K562 (cell line): ENCODE data around the gene CEP85L. TPM values are rescaled to one million over a fixed set of nuclear protein-coding genes. Genes with fewer than 3 reads are reported as not detected.

Source experiments
- ATAC-seq: fragments of 200-7000 bp; cut with Tn5 transposase; 3 replicates; pipeline ENCODE4 v1.9.1; 2020; ENCODE audit warnings: moderate library complexity
- BruUV-seq: library from RNA; stranded (reverse); fragments of 400-500 nt; replicated peaks from 2 replicates; lab custom pipeline; 2021; lab: Mats Ljungman, UMichigan
- CTCF ChIA-PET: fragments of 300-600 bp; formaldehyde crosslinking; extraction: SDS; loops from one replicate; lab custom pipeline; 2021; ENCODE audit warnings: low intra/inter-chr PET ratio; lab: Yijun Ruan, JAX
- POLR2A ChIA-PET: fragments of 300-600, 350-650 bp; sonication (Branson Sonifier 250); formaldehyde crosslinking; extraction: SDS; loops from one replicate; lab custom pipeline; 2021; ENCODE audit warnings: antibody characterized with exemption, inconsistent platforms; lab: Yijun Ruan, JAX
- DNase-seq, 4 experiments: peaks; one replicate each; pipeline versions ENCODE4 v3.0.0 to v3.0.0-alpha.2; 2011 to 2018; ENCODE audit warnings: low spot score in 3 of 4, mixed read lengths in 3 of 4; ENCODE audit errors: extremely low read depth in 1 of 4
- FAIRE-seq: peaks from 2 replicates; lab custom pipeline; 2011; peaks lifted over from hg19 to GRCh38; lab: Jason Lieb, UNC
- H2AFZ ChIP-seq: 2 replicates; pipeline ENCODE4 v1.6.0; 2011; ENCODE audit warnings: low read depth, low read length, control low read depth, inconsistent platforms
- H3K27ac ChIP-seq: fragments of 200-600 bp; 3 replicates; pipeline ENCODE4 v1.8.0; 2011; ENCODE audit warnings: low read depth, mild to moderate bottlenecking, control low read depth, inconsistent platforms, low read length, moderate library complexity, mixed read lengths; ENCODE audit errors: extremely low read depth
- H3K27me3 ChIP-seq, 2 experiments: fragments of 300-600 bp in 1 of 2; 2 replicates in 1 of 2; 3 replicates in 1 of 2; pipeline versions ENCODE4 v1.6.0 to v1.8.0; 2011; ENCODE audit warnings: inconsistent platforms in 2 of 2, low read length in 2 of 2, mild to moderate bottlenecking in 1 of 2, mixed read lengths in 1 of 2, moderate library complexity in 1 of 2; ENCODE audit not compliant: control insufficient read depth in 2 of 2, insufficient read depth in 2 of 2
- H3K36me3 ChIP-seq: fragments of 300-600 bp; 3 replicates; pipeline ENCODE4 v1.8.0; 2011; ENCODE audit warnings: mild to moderate bottlenecking, low read length, inconsistent platforms; ENCODE audit not compliant: control insufficient read depth, insufficient read depth
- H3K4me1 ChIP-seq, 2 experiments: fragments of 200-600 bp in 1 of 2; replicated peaks in 1 of 2; 2 replicates in 1 of 2; 3 replicates in 1 of 2; pipeline versions ENCODE4 v1.5.1 to v1.8.0; 2011; ENCODE audit warnings: inconsistent platforms in 2 of 2, low read length in 2 of 2, mild to moderate bottlenecking in 1 of 2, mixed read lengths in 1 of 2, moderate library complexity in 1 of 2; ENCODE audit not compliant: control insufficient read depth in 2 of 2, insufficient read depth in 2 of 2
- H3K4me2 ChIP-seq: 2 replicates; pipeline ENCODE4 v1.6.1; 2011; ENCODE audit warnings: low read length, control low read depth, inconsistent platforms, mixed read lengths; ENCODE audit not compliant: insufficient read depth
- H3K4me3 ChIP-seq: fragments of 200-600 bp; sonication (generic), shearing (Covaris generic); 2 replicates; pipeline ENCODE4 v1.5.1; 2016; ENCODE audit warnings: control low read depth, inconsistent platforms
- H3K79me2 ChIP-seq: fragments of 200-600 bp; 3 replicates; pipeline ENCODE4 v1.8.0; 2011; ENCODE audit warnings: low read length, inconsistent platforms; ENCODE audit not compliant: control insufficient read depth, insufficient read depth
- H3K9ac ChIP-seq, 2 experiments: 2 replicates each; pipeline versions ENCODE4 v1.6.0 to v1.6.1; 2011; ENCODE audit warnings: low read depth in 2 of 2, low read length in 2 of 2, control low read depth in 1 of 2, inconsistent platforms in 1 of 2, mild to moderate bottlenecking in 1 of 2, mixed read lengths in 1 of 2; ENCODE audit not compliant: insufficient read depth in 1 of 2
- H3K9me1 ChIP-seq: one replicate; pipeline ENCODE4 v1.6.0; 2011; ENCODE audit warnings: inconsistent platforms, mild to moderate bottlenecking, low read length, moderate library complexity; ENCODE audit not compliant: control insufficient read depth, insufficient read depth
- H3K9me3 ChIP-seq: replicated peaks from 2 replicates; pipeline ENCODE4 v1.5.1; 2011; ENCODE audit warnings: low read depth, low read length, inconsistent platforms; ENCODE audit not compliant: control insufficient read depth, insufficient read depth
- H4K20me1 ChIP-seq: replicated peaks from 2 replicates; pipeline ENCODE4 v1.6.1; 2011; ENCODE audit warnings: low read length, inconsistent platforms, mixed read lengths; ENCODE audit not compliant: control insufficient read depth, insufficient read depth
- BCOR ChIP-seq: fragments of 450-650 bp; IDR thresholded peaks from 2 replicates; pipeline ENCODE4 v1.6.1; 2016
- GATA2 ChIP-seq: sonication (generic); formaldehyde crosslinking; IDR thresholded peaks from 2 replicates; pipeline ENCODE4 v1.4.0; 2020; ENCODE audit warnings: mild to moderate bottlenecking, missing genetic modification reagents
- KDM2B ChIP-seq: fragments of 250-450 bp; sonication (Bioruptor Pico); IDR thresholded peaks from 2 replicates; pipeline ENCODE4 v1.8.0; 2021; ENCODE audit warnings: mild to moderate bottlenecking, moderate library complexity
- KLF10 ChIP-seq: fragments of 250-450 bp; sonication (Bioruptor Pico); IDR thresholded peaks from 2 replicates; pipeline ENCODE4 v1.6.1; 2021; ENCODE audit warnings: matching md5 sums
- MED1 ChIP-seq: sonication (generic); formaldehyde crosslinking; IDR thresholded peaks from 2 replicates; pipeline ENCODE4 v1.8.1; 2023; ENCODE audit warnings: missing genetic modification reagents, borderline replicate concordance
- NCOA6 ChIP-seq: fragments of 450-650 bp; IDR thresholded peaks from 2 replicates; pipeline ENCODE4 v1.6.1; 2017; ENCODE audit warnings: mild to moderate bottlenecking
- TAL1 ChIP-seq: fragments of 450-650 bp; IDR thresholded peaks from 2 replicates; pipeline ENCODE4 v1.6.1; 2016; ENCODE audit warnings: mild to moderate bottlenecking
- TBP ChIP-seq: optimal IDR thresholded peaks from 2 replicates; pipeline ENCODE3; 2011; ENCODE audit warnings: low read depth, low read length, improper control_type of control experiment
- ZKSCAN8 ChIP-seq: fragments of 200-800 bp; sonication (Bioruptor generic); IDR thresholded peaks from 2 replicates; pipeline ENCODE4 v1.6.1; 2016; ENCODE audit warnings: missing genetic modification characterization, missing compliant biosample characterization
- ZNF133 ChIP-seq: fragments of 250-450 bp; sonication (Bioruptor Pico); IDR thresholded peaks from 2 replicates; pipeline ENCODE4 v1.4.0; 2020; ENCODE audit warnings: mild to moderate bottlenecking
- ZNF512 ChIP-seq: IDR thresholded peaks from 2 replicates; pipeline ENCODE4 v1.6.1; 2016; ENCODE audit warnings: missing genetic modification characterization, missing compliant biosample characterization
- ZNF764 ChIP-seq: fragments of 250-450 bp; sonication (Bioruptor Pico); IDR thresholded peaks from 2 replicates; pipeline ENCODE4 v1.4.0; 2020; ENCODE audit warnings: low read depth, mild to moderate bottlenecking, moderate library complexity
- WGBS: fragments of 100-300 bp; shearing (Covaris generic); methylation state at CpG from one replicate; pipeline ENCODE4 v1.1.6; 2016; ENCODE audit warnings: low coverage, mixed read lengths; ENCODE audit not compliant: insufficient coverage; ENCODE audit errors: missing lambda C conversion rate; 5-methylcytosine and 5-hydroxymethylcytosine counted together
- in situ Hi-C: fragments of 300-500 bp; cut with MboI; formaldehyde crosslinking; loops from 4 replicates; pipeline ENCODE4 v1.15.0; 2018; ENCODE audit warnings: inconsistent platforms, mixed read lengths
- intact Hi-C: fragments of 100-400 bp; cut with micrococcal nuclease; formaldehyde crosslinking; loops from 2 replicates; pipeline ENCODE4 v1.14.2; 2022
- polyA plus RNA-seq, 8 experiments: library from polyadenylated mRNA; depleted of rRNA in 4 of 8; stranded (reverse) in 5 of 8; unstranded in 3 of 8; fragments of >200 nt; fragmentation: Nextera tagmentation in 2 of 8; fragmentation: Illumina TruSeq in 1 of 8; extraction: Ambion mirVana in 2 of 8; extraction: Trizol in 1 of 8; gene quantifications; 2 replicates each; pipeline versions ENCODE4 v1.2.1 to v1.2.3, GENCODE V29; 2011 to 2014; ENCODE audit warnings: inconsistent platforms in 1 of 8, missing spikeins in 1 of 8
- total RNA-seq, 7 experiments: library from RNA; depleted of rRNA in 6 of 7; stranded (reverse); fragments of >200 nt in 6 of 7; fragmentation: Illumina TruSeq in 2 of 7; extraction: Trizol in 2 of 7; gene quantifications; 2 replicates each; pipeline versions ENCODE4 v1.2.1 to v1.2.3, GENCODE V29; 2011 to 2021; ENCODE audit warnings: low replicate concordance in 1 of 7
- TF ChIP-seq, protein P1 (sequence below): fragments of 250-450 bp; sonication (Bioruptor Pico); IDR thresholded peaks from 2 replicates; pipeline ENCODE4 v1.9.0; 2021; ENCODE audit warnings: mild to moderate bottlenecking
- TF ChIP-seq, protein P2 (sequence below): sonication (generic); formaldehyde crosslinking; IDR thresholded peaks from 2 replicates; pipeline ENCODE4 v1.8.0; 2022; ENCODE audit warnings: mild to moderate bottlenecking, low read depth, missing genetic modification reagents
- TF ChIP-seq, protein P3 (sequence below): fragments of 250-450 bp; sonication (Bioruptor Pico); IDR thresholded peaks from 2 replicates; pipeline ENCODE4 v1.8.0; 2022; ENCODE audit warnings: moderate library complexity, mild to moderate bottlenecking, inconsistent platforms

The CEP85L gene
- total and polyA plus RNA-seq, 9 of the 15 experiments (the other 6 are each of a cell fraction or from before 2014, with no cell fraction given), result 4.5 to 15.8 (median 8.3) TPM

DNA sequence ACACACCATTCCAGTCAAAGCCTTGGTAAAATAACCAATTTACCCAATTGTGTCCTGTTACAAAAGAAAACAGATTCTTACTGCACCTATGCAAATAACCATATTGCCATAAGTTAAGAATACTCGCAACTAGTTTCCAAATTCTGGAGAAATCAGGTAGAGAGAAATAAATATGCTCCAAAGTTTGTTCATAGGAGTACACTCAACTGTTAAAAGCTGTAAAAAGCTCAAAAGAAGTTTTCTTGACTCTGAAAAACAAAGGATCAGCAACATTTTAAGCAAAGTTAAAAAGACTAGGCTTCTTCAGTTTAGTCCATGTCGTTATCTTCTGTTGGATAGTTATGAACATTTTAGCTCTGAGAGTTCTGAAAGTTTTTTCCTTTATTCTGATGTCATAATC is 48.0 kb downstream of the CEP85L start:
- POLR2A ChIA-PET, result interaction anchor here (1.0 kb wide), 1 partner anchor 23 kb away, joined by 3 read pairs; no protein-coding TSS in a partner anchor
- DNase-seq (no peak), ATAC-seq (no peak), FAIRE-seq (peak; percentile 15)
- Histone ChIP-seq H3K79me2 (0 out of 3 replicates have a peak, but pooled peaks cover 5% of the 10 kb centered on the region), H3K36me3 (no peaks in the 10 kb centered on the region), H3K27ac (no peak overlapping the region), H2AFZ (no peak overlapping the region), H3K4me2 (no peak overlapping the region), H3K9me1 (no peaks in the 10 kb centered on the region), H3K4me3 (no peak overlapping the region), H3K9me3 (peaks cover 4% of the 10 kb centered on the region; the same call in 1 of the 2 replicates), H3K4me1 (no peaks in the 10 kb centered on the region), H4K20me1 (no peaks in the 10 kb centered on the region), H3K9ac (no peak overlapping the region), H3K27me3 (no peaks in the 10 kb centered on the region)
- intact Hi-C loops (no loop called here), in situ Hi-C loops (no loop called here)
- no TSS peak for BruUV-seq
- WGBS, result 89% methylated on average over 2 of the region's 2 CpGs
- TF ChIP-seq, protein P1, sequence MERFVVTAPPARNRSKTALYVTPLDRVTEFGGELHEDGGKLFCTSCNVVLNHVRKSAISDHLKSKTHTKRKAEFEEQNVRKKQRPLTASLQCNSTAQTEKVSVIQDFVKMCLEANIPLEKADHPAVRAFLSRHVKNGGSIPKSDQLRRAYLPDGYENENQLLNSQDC (CRISPR knock-in tag), result no peak
- TF ChIP-seq KLF10, result no peak
- no peak for TF ChIP-seq BCOR
- no peak for TF ChIP-seq MED1
- TF ChIP-seq TAL1, result no peak
- no peak for TF ChIP-seq KDM2B
- no peak for TF ChIP-seq ZKSCAN8 (CRISPR knock-in tag)
- CTCF ChIA-PET, result interaction anchor here (0.8 kb wide), 1 partner anchor 901 kb away, joined by 3 read pairs; no protein-coding TSS in a partner anchor

GRCh38 chr6:118602300-118602699 is 49.1 kb downstream of the CEP85L start:
- no peaks in the 10 kb centered on the region for H3K9me1 ChIP-seq
- ChIA-PET POLR2A (interaction anchor here (0.8 to 1.2 kb wide), 2 partner anchors 13 to 523 kb away, joined by 3 read pairs; no protein-coding TSS in a partner anchor), CTCF (no interaction called here)
- intact Hi-C loops, result no loop called here
- H2AFZ ChIP-seq, result no peak overlapping the region
- H3K27ac ChIP-seq, result no peak overlapping the region
- ATAC-seq, result no peak
- H3K36me3 ChIP-seq, result no peaks in the 10 kb centered on the region
- BruUV-seq, result no TSS peak
- H3K79me2 ChIP-seq, result 0 out of 3 replicates have a peak, but pooled peaks cover 5% of the 10 kb centered on the region
- H3K9me3 ChIP-seq, result peaks cover 4% of the 10 kb centered on the region; the same call in 1 of the 2 replicates
- no peak overlapping the region for H3K4me2 ChIP-seq
- H3K4me3 ChIP-seq, result no peak overlapping the region
- in situ Hi-C loops, result no loop called here
- no peaks in the 10 kb centered on the region for H3K4me1 ChIP-seq
- no peaks in the 10 kb centered on the region for H4K20me1 ChIP-seq
- no peak for FAIRE-seq
- H3K9ac ChIP-seq, result no peak overlapping the region
- no peak for DNase-seq
- no peaks in the 10 kb centered on the region for H3K27me3 ChIP-seq
- 88% methylated on average over 2 of the region's 2 CpGs for WGBS
- TF ChIP-seq TBP, result no peak
- TF ChIP-seq, protein P2, sequence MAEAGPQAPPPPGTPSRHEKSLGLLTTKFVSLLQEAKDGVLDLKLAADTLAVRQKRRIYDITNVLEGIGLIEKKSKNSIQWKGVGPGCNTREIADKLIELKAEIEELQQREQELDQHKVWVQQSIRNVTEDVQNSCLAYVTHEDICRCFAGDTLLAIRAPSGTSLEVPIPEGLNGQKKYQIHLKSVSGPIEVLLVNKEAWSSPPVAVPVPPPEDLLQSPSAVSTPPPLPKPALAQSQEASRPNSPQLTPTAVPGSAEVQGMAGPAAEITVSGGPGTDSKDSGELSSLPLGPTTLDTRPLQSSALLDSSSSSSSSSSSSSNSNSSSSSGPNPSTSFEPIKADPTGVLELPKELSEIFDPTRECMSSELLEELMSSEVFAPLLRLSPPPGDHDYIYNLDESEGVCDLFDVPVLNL (CRISPR knock-in tag), result no peak
- TF ChIP-seq GATA2 (CRISPR knock-in tag), result no peak
- no peak for TF ChIP-seq ZNF133 (CRISPR knock-in tag)
- no peak for TF ChIP-seq ZNF764
- TF ChIP-seq, protein P3, sequence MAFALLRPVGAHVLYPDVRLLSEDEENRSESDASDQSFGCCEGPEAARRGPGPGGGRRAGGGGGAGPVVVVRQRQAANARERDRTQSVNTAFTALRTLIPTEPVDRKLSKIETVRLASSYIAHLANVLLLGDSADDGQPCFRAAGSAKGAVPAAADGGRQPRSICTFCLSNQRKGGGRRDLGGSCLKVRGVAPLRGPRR (CRISPR knock-in tag), result no peak
- TF ChIP-seq NCOA6, result no peak
- TF ChIP-seq ZNF512 (tag), result no peak
